IPS DF 6.9 (cell line): Measurements from ENCODE around the gene NUAK1.
"Not testable (repeated sequence)": the region's sequence is repeated elsewhere in the genome, so short reads cannot be mapped to it uniquely, and the experiment has no call there.

Experiments
- DNase-seq: peaks from one replicate; pipeline ENCODE4 v3.0.0-alpha.2; 2013; ENCODE audit warnings: low read depth, low spot score
- H3K27ac ChIP-seq: one replicate; pipeline ENCODE4 v1.5.1; 2013; ENCODE audit warnings: low read length, control low read depth
- H3K27me3 ChIP-seq: 2 replicates; pipeline ENCODE4 v1.6.1; 2013; ENCODE audit warnings: mild to moderate bottlenecking, low read length; ENCODE audit not compliant: control insufficient read depth, insufficient read depth
- H3K36me3 ChIP-seq: 2 replicates; pipeline ENCODE4 v1.6.1; 2013; ENCODE audit warnings: low read length; ENCODE audit not compliant: control insufficient read depth, insufficient read depth
- H3K4me1 ChIP-seq: 2 replicates; pipeline ENCODE4 v1.6.1; 2013; ENCODE audit warnings: low read length; ENCODE audit not compliant: control insufficient read depth, insufficient read depth
- H3K4me3 ChIP-seq: 2 replicates; pipeline ENCODE4 v1.5.1; 2013; ENCODE audit warnings: mild to moderate bottlenecking, low read length
- H3K9me3 ChIP-seq: 2 replicates; pipeline ENCODE4 v1.6.1; 2013; ENCODE audit warnings: low read length, inconsistent platforms; ENCODE audit not compliant: control insufficient read depth, insufficient read depth
- WGBS: extraction: QIAGEN DNeasy Blood & Tissue Kit; methylation state at CpG from one replicate; pipeline ENCODE4 v1.1.7; 2013; ENCODE audit warnings: mixed read lengths, missing lambda C conversion rate; ENCODE audit not compliant: insufficient read length, insufficient coverage; 5-methylcytosine and 5-hydroxymethylcytosine counted together

The NUAK1 gene

DNA sequence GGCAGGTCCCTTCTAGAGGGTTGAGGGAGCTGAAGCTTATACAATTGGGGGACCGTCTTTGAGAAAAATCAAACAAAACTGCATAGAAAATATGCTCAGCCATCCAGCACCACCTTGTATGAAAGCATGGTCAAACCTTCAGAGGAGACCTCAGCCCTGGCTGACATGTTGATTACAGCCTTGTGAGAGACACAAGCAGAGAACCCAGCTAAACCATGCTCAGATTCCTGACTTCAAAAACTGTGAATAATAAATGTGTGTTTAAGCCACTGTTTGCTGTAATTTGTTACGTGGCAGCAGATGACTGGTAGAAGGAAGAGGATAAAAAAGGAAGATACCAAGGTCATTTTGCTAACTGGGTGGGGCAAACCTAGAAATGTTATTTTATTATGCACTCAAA, 115.7 kb downstream of the NUAK1 start:
- Histone ChIP-seq H3K9me3 (no peaks in the 10 kb centered on the region; the same call in 1 of the 2 replicates), H3K4me1 (no peaks in the 10 kb centered on the region), H3K4me3 (no peak overlapping the region), H3K27me3 (no peaks in the 10 kb centered on the region), H3K36me3 (no peaks in the 10 kb centered on the region), H3K27ac (no peak overlapping the region)
- WGBS: no CpG with 5 or more reads among the region's 2 CpGs
- DNase-seq: no peak

DNA sequence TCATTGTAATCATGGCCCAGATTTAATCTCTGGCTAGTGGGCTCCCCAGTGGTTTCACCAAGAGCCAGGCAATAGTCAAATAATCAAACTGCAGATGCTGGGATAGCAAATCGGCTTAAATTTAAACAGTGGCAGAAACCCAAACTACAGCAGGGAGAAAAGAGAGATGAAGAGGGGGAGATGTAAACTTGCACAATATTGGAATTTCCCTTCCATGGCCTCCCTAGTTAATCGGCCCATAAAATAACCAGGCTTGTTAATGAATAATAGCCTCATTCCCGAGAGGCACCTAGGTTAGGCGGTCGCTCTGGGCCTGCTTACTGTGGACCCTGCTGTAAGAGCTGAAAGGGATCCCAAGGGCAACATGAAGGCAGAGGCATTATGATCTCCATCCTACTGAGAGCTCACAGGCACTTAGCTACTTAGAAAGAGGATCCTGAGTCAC, 116.2 kb downstream of the NUAK1 start:
- H3K4me1 ChIP-seq: no peaks in the 10 kb centered on the region
- H3K36me3 ChIP-seq: no peaks in the 10 kb centered on the region
- DNase-seq: no peak
- H3K4me3 ChIP-seq: no peak overlapping the region
- H3K9me3 ChIP-seq: no peaks in the 10 kb centered on the region; the same call in 1 of the 2 replicates
- no peaks in the 10 kb centered on the region for H3K27me3 ChIP-seq
- no peak overlapping the region for H3K27ac ChIP-seq
- no CpG with 5 or more reads among the region's 5 CpGs for WGBS

- H3K9me3 ChIP-seq: no peaks in the 10 kb centered on the region; the same call in 1 of the 2 replicates
- H3K4me3 ChIP-seq: no peak overlapping the region
- no peaks in the 10 kb centered on the region for H3K4me1 ChIP-seq
- H3K27ac ChIP-seq: no peak overlapping the region
- WGBS: no CpG with 5 or more reads among the region's 5 CpGs
- DNase-seq: no peak
- H3K36me3 ChIP-seq: no peaks in the 10 kb centered on the region
- no peaks in the 10 kb centered on the region for H3K27me3 ChIP-seq
Observed at GRCh38 chr12:106021516-106021915, 117.2 kb downstream of the NUAK1 start.

- H3K4me3 ChIP-seq: no peak overlapping the region
- no peak overlapping the region for H3K27ac ChIP-seq
- no peaks in the 10 kb centered on the region; the same call in 1 of the 2 replicates for H3K9me3 ChIP-seq
- no peaks in the 10 kb centered on the region for H3K27me3 ChIP-seq
- no CpG with 5 or more reads among the region's 3 CpGs for WGBS
- DNase-seq: no peak
- no peaks in the 10 kb centered on the region for H3K4me1 ChIP-seq
- H3K36me3 ChIP-seq: no peaks in the 10 kb centered on the region
Observed at GRCh38 chr12:106020736-106021135, 118.0 kb downstream of the NUAK1 start.

GRCh38 chr12:106019144-106019543, 119.6 kb downstream of the NUAK1 start:
- Histone ChIP-seq H3K4me1 (no peaks in the 10 kb centered on the region), H3K9me3 (no peaks in the 10 kb centered on the region; the same call in 1 of the 2 replicates), H3K27me3 (no peaks in the 10 kb centered on the region), H3K27ac (no peak overlapping the region), H3K36me3 (no peaks in the 10 kb centered on the region), H3K4me3 (no peak overlapping the region)
- WGBS: no CpG with 5 or more reads among the region's 2 CpGs
- no peak for DNase-seq

DNA sequence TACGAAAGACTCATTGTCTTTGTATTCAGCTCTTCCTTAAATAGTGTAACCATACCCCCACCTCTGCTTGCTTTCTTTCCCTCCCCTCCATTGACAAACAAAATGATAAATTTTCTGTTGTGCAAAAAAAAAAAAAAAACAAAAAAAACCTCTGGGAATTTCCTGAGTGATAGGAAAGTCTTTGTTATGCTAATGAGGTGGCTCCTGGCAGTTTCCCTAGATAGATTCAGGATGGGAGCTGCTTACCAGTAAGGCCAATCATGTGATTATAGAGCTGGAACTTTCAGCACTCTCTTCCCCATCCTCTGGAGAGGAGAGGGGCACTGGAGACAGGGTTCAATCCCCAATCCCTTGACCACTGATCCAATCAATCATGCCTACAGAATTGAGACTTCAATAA, 120.5 kb downstream of the NUAK1 start:
- no peaks in the 10 kb centered on the region for H3K36me3 ChIP-seq
- no peaks in the 10 kb centered on the region for H3K4me1 ChIP-seq
- no peaks in the 10 kb centered on the region; the same call in 1 of the 2 replicates for H3K9me3 ChIP-seq
- no peak overlapping the region for H3K4me3 ChIP-seq
- WGBS: no CpG with 5 or more reads among the region's 1 CpG
- no peak for DNase-seq
- H3K27ac ChIP-seq: no peak overlapping the region
- no peaks in the 10 kb centered on the region for H3K27me3 ChIP-seq

DNA sequence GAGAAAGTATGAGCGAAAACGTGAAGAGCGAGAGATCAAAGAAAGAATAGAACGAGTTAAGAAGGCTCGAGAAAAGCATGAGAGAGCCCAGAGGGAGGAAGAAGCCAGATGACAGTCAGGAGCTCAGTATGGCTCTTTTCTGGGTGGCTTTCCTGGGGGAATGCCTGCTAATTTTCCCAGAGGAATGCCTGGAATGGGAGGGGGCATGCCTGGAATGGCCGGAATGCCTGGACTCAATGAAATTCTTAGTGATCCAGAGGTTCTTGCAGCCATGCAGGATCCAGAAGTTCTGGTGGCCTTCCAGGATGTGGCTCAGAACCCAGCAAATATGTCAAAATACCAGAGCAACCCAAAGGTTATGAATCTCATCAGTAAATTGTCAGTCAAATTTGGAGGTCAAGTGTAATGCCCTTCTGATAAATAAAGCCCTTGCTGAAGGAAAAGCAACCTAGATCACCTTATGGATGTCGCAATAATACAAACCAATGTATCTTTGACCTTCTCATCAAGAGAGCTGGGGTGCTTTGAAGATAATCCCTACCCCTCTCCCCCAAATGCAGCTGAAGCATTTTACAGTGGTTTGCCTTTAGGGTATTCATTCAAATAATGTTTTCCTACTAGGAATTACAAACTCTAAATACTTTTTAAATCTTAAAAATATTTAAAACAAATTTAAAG, 122.0 kb downstream of the NUAK1 start:
- WGBS: no CpG with 5 or more reads among the region's 7 CpGs
- H3K4me3 ChIP-seq, H3K27me3 ChIP-seq, DNase-seq, H3K27ac ChIP-seq, H3K4me1 ChIP-seq, H3K9me3 ChIP-seq, H3K36me3 ChIP-seq: not testable (repeated sequence)

GRCh38 chr12:106015646-106016045, 123.1 kb downstream of the NUAK1 start:
- no peak overlapping the region for H3K27ac ChIP-seq
- no CpG with 5 or more reads among the region's 12 CpGs for WGBS
- no peaks in the 10 kb centered on the region; the same call in 1 of the 2 replicates for H3K9me3 ChIP-seq
- no peak for DNase-seq
- no peaks in the 10 kb centered on the region for H3K4me1 ChIP-seq
- no peak overlapping the region for H3K4me3 ChIP-seq
- no peaks in the 10 kb centered on the region for H3K36me3 ChIP-seq
- no peaks in the 10 kb centered on the region for H3K27me3 ChIP-seq

- no peak for DNase-seq
- H3K36me3 ChIP-seq: no peaks in the 10 kb centered on the region
- no peak overlapping the region for H3K4me3 ChIP-seq
- H3K27me3 ChIP-seq: no peaks in the 10 kb centered on the region
- H3K9me3 ChIP-seq: no peaks in the 10 kb centered on the region; the same call in 1 of the 2 replicates
- no peak overlapping the region for H3K27ac ChIP-seq
- H3K4me1 ChIP-seq: no peaks in the 10 kb centered on the region
- WGBS: no CpG with 5 or more reads among the region's 4 CpGs
Observed at GRCh38 chr12:106013941-106014340, 124.8 kb downstream of the NUAK1 start.
